Endometrium (tissue), 2 donors: Measurements from ENCODE around the gene PYGO2.
A peak's percentile ranks its signal among the peaks of the same experiment; 100 is the strongest.
"Not testable (repeated sequence)": the region's sequence is repeated elsewhere in the genome, so short reads cannot be mapped to it uniquely, and the experiment has no call there.

ENCODE experiments used
- FAIRE-seq: peaks from 2 replicates; lab custom pipeline; 2012; peaks lifted over from hg19 to GRCh38; lab: Jason Lieb, UNC
- donor health status: control.
- donor health status: control.

PYGO2 gene

GRCh38 chr1:154982341-154982740 is 20.8 kb upstream of the PYGO2 start:
- no peak for FAIRE-seq

GRCh38 chr1:154978360-154978759 is 16.8 kb upstream of the PYGO2 start:
- no peak for FAIRE-seq

- FAIRE-seq, result not testable (repeated sequence)
These were observed 16.2 kb upstream of the PYGO2 start for GRCh38 chr1:154977762-154978161.

- no peak for FAIRE-seq
These were observed 14.0 kb upstream of the PYGO2 start for GRCh38 chr1:154975409-154976059.

GRCh38 chr1:154974808-154975408 is 13.3 kb upstream of the PYGO2 start:
- FAIRE-seq, result peak; percentile 55

GRCh38 chr1:154974102-154974807 is 12.7 kb upstream of the PYGO2 start, which contains the start of gene CKS1B:
Gene CKS1B, plus strand, starts transcription at chr1:154974681. Its CDS starts 65 bp downstream, at chr1:154974746.
- FAIRE-seq, result peak; percentile 99

GRCh38 chr1:154973344-154974101 is 11.9 kb upstream of the PYGO2 start:
- FAIRE-seq, result peak; percentile 85

- no peak for FAIRE-seq
These were observed 11.1 kb upstream of the PYGO2 start for GRCh38 chr1:154972517-154973343.

GRCh38 chr1:154972213-154972516 is 10.6 kb upstream of the PYGO2 start:
- no peak for FAIRE-seq

GRCh38 chr1:154971341-154971998 is 9.9 kb upstream of the PYGO2 start:
- FAIRE-seq, result no peak

GRCh38 chr1:154970631-154971340 is 9.2 kb upstream of the PYGO2 start, which contains the start of gene SHC1:
Gene SHC1, minus strand, starts transcription at chr1:154970747. Its CDS starts 221 bp downstream, at chr1:154970526.
- no peak for FAIRE-seq

- no peak for FAIRE-seq
These were observed 8.4 kb upstream of the PYGO2 start for GRCh38 chr1:154969860-154970452.

- FAIRE-seq, result no peak
These were observed 7.7 kb upstream of the PYGO2 start for GRCh38 chr1:154969246-154969645.

GRCh38 chr1:154968731-154969130 is 7.1 kb upstream of the PYGO2 start:
- FAIRE-seq, result no peak

- FAIRE-seq, result no peak
These were observed 5.9 kb upstream of the PYGO2 start for GRCh38 chr1:154967331-154967950.

- FAIRE-seq, result no peak
These were observed 4.5 kb upstream of the PYGO2 start for GRCh38 chr1:154966111-154966510.

- no peak for FAIRE-seq
These were observed 2.8 kb upstream of the PYGO2 start for GRCh38 chr1:154964359-154964758.

- FAIRE-seq, result no peak
These were observed 2.1 kb upstream of the PYGO2 start for GRCh38 chr1:154963643-154964042.

GRCh38 chr1:154962795-154963330 is 1.3 kb upstream of the PYGO2 start:
- FAIRE-seq, result no peak
